HepG2 (cell line): ENCODE measurements around the gene DUSP2. TPM values are rescaled to one million over a fixed set of nuclear protein-coding genes. Genes with fewer than 3 reads are reported as not detected.

ENCODE experiments used
- DZIP1 ChIP-seq: sonication (generic); formaldehyde crosslinking; IDR thresholded peaks from 2 replicates; pipeline ENCODE4 v1.5.0; 2020; ENCODE audit warnings: mild to moderate bottlenecking, missing genetic modification reagents
- MTA1 ChIP-seq: sonication (generic); formaldehyde crosslinking; IDR thresholded peaks from 2 replicates; pipeline ENCODE4 v1.4.0; 2020; ENCODE audit warnings: missing genetic modification reagents, mild to moderate bottlenecking, borderline replicate concordance
- MYPOP ChIP-seq: sonication (generic); formaldehyde crosslinking; IDR thresholded peaks from 2 replicates; pipeline ENCODE4 v1.8.1; 2023; ENCODE audit warnings: mild to moderate bottlenecking, moderate library complexity, missing genetic modification reagents
- NONO ChIP-seq, 2 experiments: fragments of 450-650 bp in 1 of 2; sonication (generic) in 1 of 2; formaldehyde crosslinking in 1 of 2; IDR thresholded peaks in 1 of 2; conservative IDR thresholded peaks in 1 of 2; 2 replicates each; pipeline versions ENCODE4 v1.6.1 to v1.8.0; 2017 to 2022; ENCODE audit warnings: mild to moderate bottlenecking in 1 of 2, missing genetic modification reagents in 1 of 2, moderate library complexity in 1 of 2
- RBAK ChIP-seq: sonication (generic); formaldehyde crosslinking; IDR thresholded peaks from 2 replicates; pipeline ENCODE4 v1.5.1; 2020; ENCODE audit warnings: mild to moderate bottlenecking, missing genetic modification reagents
- REL ChIP-seq: sonication (generic); formaldehyde crosslinking; conservative IDR thresholded peaks from 2 replicates; pipeline ENCODE4 v1.8.0; 2022; ENCODE audit warnings: mild to moderate bottlenecking, missing genetic modification reagents, moderate library complexity
- ZNF280B ChIP-seq: sonication (generic); formaldehyde crosslinking; IDR thresholded peaks from 2 replicates; pipeline ENCODE4 v1.5.0; 2020; ENCODE audit warnings: missing genetic modification reagents, mild to moderate bottlenecking, borderline replicate concordance
- polyA plus RNA-seq, 8 experiments: library from polyadenylated mRNA; depleted of rRNA in 3 of 8; stranded (reverse) in 7 of 8; unstranded in 1 of 8; fragments of >200 nt; fragmentation: Illumina TruSeq in 4 of 8; extraction: Trizol in 4 of 8; gene quantifications; 2 replicates each; pipeline versions ENCODE4 v1.2.1 to v1.2.3, GENCODE V29; 2011 to 2016; ENCODE audit warnings: low read depth in 4 of 8, missing spikeins in 1 of 8, mixed read lengths in 1 of 8; ENCODE audit not compliant: insufficient read depth in 1 of 8
- total RNA-seq, 5 experiments: library from RNA; depleted of rRNA; stranded (reverse); fragments of >200 nt; fragmentation: Illumina TruSeq; extraction: Trizol; gene quantifications; 2 replicates each; pipeline ENCODE4 v1.2.3, GENCODE V29; 2016; ENCODE audit warnings: low read depth in 1 of 5

DUSP2 gene
- total and polyA plus RNA-seq, 2 of the 13 experiments (the other 11 are each of a cell fraction or from before 2014, with no cell fraction given): not detected

GRCh38 chr2:96175951-96176350 is 30.7 kb upstream of the DUSP2 start (continued):
- TF ChIP-seq ZNF280B (CRISPR knock-in tag): no peak
- no peak for TF ChIP-seq NONO (IDR thresholded peaks at IDR 0.05)
- TF ChIP-seq NONO (CRISPR knock-in tag; conservative IDR thresholded peaks at IDR 0.05): no peak
- no peak for TF ChIP-seq DZIP1 (CRISPR knock-in tag)
- TF ChIP-seq RBAK (CRISPR knock-in tag): no peak
- TF ChIP-seq REL (CRISPR knock-in tag): no peak
- TF ChIP-seq MTA1 (CRISPR knock-in tag): no peak
- no peak for TF ChIP-seq MYPOP
